Glomerular endothelial cell (primary cell): Measurements from ENCODE around the gene GPR180. TPM values are rescaled to one million over a fixed set of nuclear protein-coding genes. Genes with fewer than 3 reads are reported as not detected.

Experiments
- total RNA-seq: library from RNA; depleted of rRNA; stranded (reverse); fragments of >200 nt; gene quantifications from 2 replicates; pipeline ENCODE4 v1.2.3, GENCODE V29; 2015

GPR180 gene
- total RNA-seq, 1 donor from 2014 or later, result 9.9 TPM

Other genes with a start within 250 kb of the GPR180 start
- not detected in 2 replicates for gene DCT, start 122.2 kb upstream of the GPR180 start, total RNA-seq
- gene TGDS, start 5.7 kb upstream of the GPR180 start, total RNA-seq, result 9.3 and 10.8 TPM in 2 replicates
- not detected in 2 replicates for gene SOX21, start 110.7 kb downstream of the GPR180 start, total RNA-seq